Osteoblast (primary cell): ENCODE results near the gene HSP90AB1. TPM values are rescaled to one million over a fixed set of nuclear protein-coding genes. Genes with fewer than 3 reads are reported as not detected.

ENCODE experiments used
- DNase-seq: peaks from one replicate; pipeline ENCODE4 v3.0.0; 2011; ENCODE audit warnings: low spot score, mixed read lengths; ENCODE audit not compliant: insufficient read length; ENCODE audit errors: missing footprints
- H2AFZ ChIP-seq: 2 replicates; pipeline ENCODE4 v1.6.0; 2011; ENCODE audit warnings: mild to moderate bottlenecking, low read length
- H3K27ac ChIP-seq: 2 replicates; pipeline ENCODE4 v1.5.1; 2011; ENCODE audit warnings: mild to moderate bottlenecking, low read depth, low read length, moderate library complexity
- H3K27me3 ChIP-seq: 2 replicates; pipeline ENCODE4 v1.6.0; 2012; ENCODE audit warnings: mild to moderate bottlenecking, control low read depth, inconsistent platforms, low read length, moderate library complexity; ENCODE audit not compliant: insufficient read depth
- H3K36me3 ChIP-seq: 2 replicates; pipeline ENCODE4 v1.5.1; 2011; ENCODE audit warnings: mild to moderate bottlenecking, low read length, control low read depth, moderate library complexity; ENCODE audit not compliant: insufficient read depth
- H3K4me1 ChIP-seq: 2 replicates; pipeline ENCODE4 v1.5.1; 2011; ENCODE audit warnings: mild to moderate bottlenecking, low read length, control low read depth, moderate library complexity; ENCODE audit not compliant: insufficient read depth
- H3K4me2 ChIP-seq: 2 replicates; pipeline ENCODE4 v1.6.0; 2011; ENCODE audit warnings: mild to moderate bottlenecking, low read length; ENCODE audit not compliant: insufficient read depth
- H3K4me3 ChIP-seq: fragments of 200-600 bp; sonication (generic); 3 replicates; pipeline ENCODE4 v1.5.1; 2012; ENCODE audit warnings: mild to moderate bottlenecking, low read length, inconsistent platforms; ENCODE audit not compliant: insufficient read depth
- H3K79me2 ChIP-seq: 2 replicates; pipeline ENCODE4 v1.6.0; 2012; ENCODE audit warnings: mild to moderate bottlenecking, low read length, control low read depth, inconsistent platforms; ENCODE audit not compliant: insufficient read depth
- H3K9me3 ChIP-seq: 2 replicates; pipeline ENCODE4 v1.5.1; 2011; ENCODE audit warnings: low read depth, low read length, control low read depth
- H4K20me1 ChIP-seq: 2 replicates; pipeline ENCODE4 v1.6.0; 2012; ENCODE audit warnings: mild to moderate bottlenecking, low read length, control low read depth; ENCODE audit not compliant: insufficient read depth
- CTCF ChIP-seq: IDR thresholded peaks from 2 replicates; pipeline ENCODE4 v1.5.1; 2011; ENCODE audit warnings: mild to moderate bottlenecking, low read depth, low read length, moderate library complexity; ENCODE audit errors: extremely low read depth
- total RNA-seq: library from RNA; depleted of rRNA; stranded (reverse); fragments of >200 nt; gene quantifications from 2 replicates; pipeline ENCODE4 v1.2.3, GENCODE V29; 2012

The HSP90AB1 gene
- total RNA-seq, 1 donor, result 702 TPM

- Histone ChIP-seq H2AFZ (peak overlapping the region; percentile 60), H3K4me1 (peaks cover 39% of the 10 kb centered on the region), H3K4me3 (no peak overlapping the region), H3K27me3 (no peaks in the 10 kb centered on the region), H3K36me3 (peaks cover 8% of the 10 kb centered on the region), H4K20me1 (no peaks in the 10 kb centered on the region), H3K27ac (peak overlapping the region; percentile 50), H3K79me2 (no peaks in the 10 kb centered on the region), H3K9me3 (no peaks in the 10 kb centered on the region), H3K4me2 (peak overlapping the region; percentile 42)
- peak; percentile 93 for DNase-seq
- TF ChIP-seq CTCF, result peak; percentile 78
Observed at GRCh38 chr6:44234101-44235025, 12.5 kb upstream of the HSP90AB1 start.

DNA sequence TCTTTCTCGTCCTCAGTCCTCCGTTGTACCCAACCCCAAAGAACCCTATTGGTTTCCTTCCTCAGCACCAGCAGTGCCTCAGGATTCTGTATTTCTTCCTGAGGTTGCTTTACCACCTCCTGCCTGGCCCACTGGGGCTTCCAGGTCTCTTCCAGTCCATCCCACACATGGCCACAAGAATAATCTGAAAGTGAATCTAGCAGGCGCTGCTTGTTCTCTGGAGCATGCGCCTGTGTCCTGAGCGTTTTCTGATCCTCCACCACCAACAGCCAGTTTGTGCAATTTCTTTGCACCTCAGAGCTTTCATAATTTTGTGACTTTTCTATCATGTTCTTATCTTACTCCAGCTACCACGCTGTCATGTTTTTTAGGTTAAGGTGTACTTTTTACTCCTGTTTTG is 11.6 kb upstream of the HSP90AB1 start:
- peak overlapping the region; percentile 2 for H3K27ac ChIP-seq
- no peaks in the 10 kb centered on the region for H3K79me2 ChIP-seq
- H3K4me1 ChIP-seq, result peaks cover 39% of the 10 kb centered on the region
- peak; percentile 76 for DNase-seq
- H3K9me3 ChIP-seq, result no peaks in the 10 kb centered on the region
- no peaks in the 10 kb centered on the region for H3K27me3 ChIP-seq
- H2AFZ ChIP-seq, result peak overlapping the region; percentile 33
- peaks cover 8% of the 10 kb centered on the region for H3K36me3 ChIP-seq
- H4K20me1 ChIP-seq, result no peaks in the 10 kb centered on the region
- no peak for TF ChIP-seq CTCF
- H3K4me2 ChIP-seq, result no peak overlapping the region
- H3K4me3 ChIP-seq, result no peak overlapping the region

- TF ChIP-seq CTCF, result no peak
- H3K27me3 ChIP-seq, result no peaks in the 10 kb centered on the region
- no peaks in the 10 kb centered on the region for H3K79me2 ChIP-seq
- H3K4me1 ChIP-seq, result peaks cover 39% of the 10 kb centered on the region
- no peak overlapping the region for H2AFZ ChIP-seq
- no peak overlapping the region for H3K27ac ChIP-seq
- no peaks in the 10 kb centered on the region for H3K9me3 ChIP-seq
- DNase-seq, result no peak
- peaks cover 8% of the 10 kb centered on the region for H3K36me3 ChIP-seq
- H4K20me1 ChIP-seq, result no peaks in the 10 kb centered on the region
- H3K4me2 ChIP-seq, result no peak overlapping the region
- H3K4me3 ChIP-seq, result no peak overlapping the region
Observed at GRCh38 chr6:44235891-44236516, 10.9 kb upstream of the HSP90AB1 start.
